NOMO-1 treated with DMSO at 0.1 percent for 48 hours (cell line): ENCODE data around the gene NAP1L4.
"Not testable (repeated sequence)": the region's sequence is repeated elsewhere in the genome, so short reads cannot be mapped to it uniquely, and the experiment has no call there.

Experiments
- DNase-seq: peaks from one replicate; lab custom pipeline; 2025; ENCODE audit not compliant: unreplicated experiment; lab: John Stamatoyannopoulos, UW

The NAP1L4 gene

DNA sequence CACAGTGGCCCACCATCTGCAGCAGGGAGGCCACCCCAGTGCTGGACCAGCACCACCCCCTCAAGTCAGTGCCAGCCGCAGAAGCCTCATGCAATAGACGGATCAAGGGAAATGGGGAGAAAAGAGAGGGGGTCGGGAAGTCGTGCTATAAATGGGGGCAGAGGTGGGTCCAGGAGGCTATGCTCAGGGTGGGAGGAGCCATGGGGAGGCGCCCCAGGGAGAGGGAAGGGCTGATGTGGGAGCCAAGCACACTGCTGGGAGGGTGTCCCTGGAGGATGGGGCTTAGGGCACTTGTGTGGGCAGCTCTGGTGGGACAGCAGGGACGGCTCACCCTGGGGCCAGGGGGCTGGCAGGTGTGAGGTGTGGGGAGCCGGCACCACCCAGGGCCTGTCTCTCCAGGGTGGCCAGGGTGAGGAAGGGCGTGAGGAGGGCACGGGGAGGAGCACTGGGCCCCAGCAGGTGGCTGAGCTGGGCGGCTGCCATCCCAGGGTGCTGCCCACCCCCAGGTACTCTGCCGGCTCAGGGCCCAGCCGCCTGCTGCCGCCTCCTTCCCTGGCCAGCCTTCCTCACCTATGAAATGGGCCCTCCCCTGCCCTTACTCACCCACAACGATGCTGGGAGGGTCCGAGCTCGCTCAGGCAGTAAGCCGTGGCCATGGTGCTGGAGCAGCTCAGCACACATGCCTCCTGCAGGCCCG, 80.9 kb downstream of the NAP1L4 start:
- DNase-seq = no peak

GRCh38 chr11:2910401-2910955, 81.7 kb downstream of the NAP1L4 start:
- no peak for DNase-seq

GRCh38 chr11:2909133-2909902, 82.8 kb downstream of the NAP1L4 start:
- no peak for DNase-seq

DNA sequence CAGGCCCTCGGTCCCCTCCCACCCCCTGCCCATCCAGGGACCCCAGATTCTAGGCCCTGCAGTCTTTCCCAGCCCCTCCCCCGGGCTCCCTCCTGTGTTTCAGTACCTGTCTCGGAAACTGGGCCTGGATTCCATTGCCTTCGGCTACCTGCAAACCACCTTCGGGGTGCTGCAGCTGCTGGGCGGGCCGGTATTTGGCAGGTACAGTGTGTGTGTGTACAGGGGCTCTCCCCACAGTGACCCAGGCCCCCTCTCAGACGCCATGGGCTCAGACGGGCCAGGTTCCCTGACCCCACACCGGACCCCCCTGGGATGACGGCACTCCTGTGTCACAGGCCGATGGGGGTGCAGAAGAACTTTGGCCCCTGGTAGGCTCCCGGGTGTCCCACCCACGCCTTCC, 84.0 kb downstream of the NAP1L4 start:
- no peak for DNase-seq

GRCh38 chr11:2905299-2905698, 86.8 kb downstream of the NAP1L4 start:
- not testable (repeated sequence) for DNase-seq

- DNase-seq = no peak
Observed at GRCh38 chr11:2904153-2905052, 87.7 kb downstream of the NAP1L4 start.

GRCh38 chr11:2903672-2904011, 88.5 kb downstream of the NAP1L4 start:
- no peak for DNase-seq

- no peak for DNase-seq
Observed at GRCh38 chr11:2902784-2903671, 89.1 kb downstream of the NAP1L4 start.

DNA sequence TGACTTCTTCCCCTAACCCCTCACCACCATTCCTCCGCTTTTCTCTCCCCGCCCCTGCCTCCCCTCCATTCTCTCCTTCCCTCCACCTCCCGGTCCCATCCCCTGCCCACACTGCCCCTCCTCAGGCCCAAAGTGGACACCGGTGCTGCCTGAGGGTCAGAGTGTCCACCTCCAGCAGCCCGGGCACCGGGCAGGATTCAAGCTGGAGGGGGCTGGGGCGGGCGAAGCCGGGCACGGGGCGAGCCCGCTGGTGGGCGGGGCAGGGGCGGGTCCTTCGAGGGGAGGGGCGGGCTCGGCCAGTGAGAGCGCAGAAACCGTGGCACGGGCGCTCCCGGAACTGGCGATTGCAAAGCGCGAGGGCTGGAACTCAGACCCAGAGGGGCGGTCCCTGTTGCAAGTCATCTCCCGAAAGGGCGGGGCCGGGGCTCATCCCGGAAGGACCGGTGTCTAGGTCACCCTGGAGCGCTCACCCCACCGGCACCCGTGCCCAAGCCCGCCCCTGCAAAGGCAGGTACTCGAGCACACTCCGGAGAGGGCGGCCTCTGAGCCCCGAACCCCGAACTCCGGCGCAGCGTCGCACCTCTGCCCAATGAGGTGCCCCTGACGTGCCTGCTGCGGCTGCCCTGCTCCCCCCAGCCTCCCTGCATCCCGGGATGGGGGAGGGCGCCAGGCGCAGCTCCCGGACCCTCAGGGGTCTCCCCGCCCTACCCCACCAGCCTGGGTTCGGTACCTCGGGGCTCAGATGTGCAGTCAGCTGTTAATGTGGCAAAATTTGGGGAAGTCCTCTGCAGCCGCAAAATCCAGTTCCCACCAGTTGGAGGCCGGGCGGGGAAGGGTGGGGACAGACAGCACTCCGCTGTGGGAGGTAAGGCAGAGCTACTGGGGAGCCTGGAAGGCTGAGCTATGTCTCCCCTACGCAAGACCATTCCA, 90.0 kb downstream of the NAP1L4 start:
- DNase-seq = peak; percentile 97

GRCh38 chr11:2901196-2901796, 90.8 kb downstream of the NAP1L4 start:
- DNase-seq = no peak

DNA sequence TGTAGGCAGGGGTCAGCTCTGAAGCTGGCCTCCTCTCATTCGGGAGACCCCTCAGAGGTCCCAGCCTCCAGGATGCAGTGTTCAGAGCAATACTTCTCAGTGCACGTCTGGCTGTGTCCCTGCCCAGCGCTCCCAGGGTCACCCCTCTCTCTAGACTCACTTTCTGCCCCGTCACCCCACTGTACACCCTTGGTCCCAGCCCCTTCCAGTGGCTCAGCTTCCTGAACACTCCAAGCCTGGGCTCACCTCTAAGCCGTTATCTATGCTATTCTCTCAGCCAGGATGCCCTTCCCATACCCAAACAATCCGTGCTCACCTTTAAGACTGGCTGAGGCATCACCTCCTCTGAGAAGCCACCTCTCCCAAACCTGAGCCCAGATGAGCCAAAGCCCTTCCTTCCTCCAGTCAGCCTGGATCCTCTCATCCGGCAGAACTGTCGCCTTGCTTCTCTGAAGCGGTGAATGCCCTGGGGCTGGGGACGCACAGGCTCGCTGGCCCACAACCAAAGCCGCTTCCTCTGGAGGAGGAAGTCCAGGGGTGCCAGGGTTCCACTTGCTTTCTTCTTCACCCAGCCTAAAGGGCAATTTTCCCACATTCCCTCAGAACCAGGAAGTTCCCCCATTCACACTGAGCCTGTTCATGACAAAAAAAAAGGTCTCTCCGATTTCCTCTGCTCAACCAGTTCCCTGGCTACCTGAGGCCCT, 92.9 kb downstream of the NAP1L4 start:
- DNase-seq = no peak

DNA sequence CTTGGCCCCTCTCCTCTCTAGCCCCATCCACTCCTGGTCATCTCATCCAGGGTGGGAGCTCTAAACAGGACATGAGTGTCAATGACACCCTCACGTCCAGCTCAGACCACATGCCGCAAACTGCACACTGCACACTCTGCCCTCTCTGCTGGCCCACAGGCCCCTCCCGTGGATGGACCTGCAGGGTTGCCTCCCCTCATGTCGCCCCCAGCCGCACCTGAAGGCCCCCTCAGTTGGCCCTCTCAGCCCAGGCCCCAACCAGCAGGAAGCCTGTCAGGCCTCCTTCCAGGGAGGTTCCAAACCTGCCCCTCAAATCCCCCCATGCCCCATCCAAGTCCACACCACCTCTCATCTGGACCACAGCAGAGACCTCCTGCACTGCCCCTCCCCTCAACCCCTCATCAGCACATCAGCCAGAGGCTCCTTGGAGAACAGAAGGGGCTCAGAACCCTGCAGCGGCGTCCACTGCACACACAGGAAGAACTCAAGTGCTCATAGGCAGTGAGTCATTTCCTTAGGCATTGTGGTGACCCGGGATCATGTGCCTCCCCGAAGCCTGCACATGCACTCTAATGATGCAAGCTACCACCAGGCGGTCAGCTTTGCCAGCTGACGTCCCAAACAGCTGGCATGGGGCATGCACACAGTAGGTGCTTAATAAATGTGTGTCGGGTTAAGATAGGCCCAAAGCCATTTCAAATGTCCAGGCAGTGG, 93.6 kb downstream of the NAP1L4 start:
- peak; percentile 91 for DNase-seq

- no peak for DNase-seq
Observed at GRCh38 chr11:2897048-2897447, 95.1 kb downstream of the NAP1L4 start.

GRCh38 chr11:2896047-2896446, 96.1 kb downstream of the NAP1L4 start:
- no peak for DNase-seq
